Measurements from ENCODE around the gene ZNF799.
A peak's percentile ranks its signal among the peaks of the same experiment; 100 is the strongest.
"Not testable (repeated sequence)": the region's sequence is repeated elsewhere in the genome, so short reads cannot be mapped to it uniquely, and the experiment has no call there.

ZNF799 gene

GRCh38 chr19:12400633-12401502, at the start of gene ZNF799:
Gene ZNF799, minus strand, starts transcription at chr19:12401271. Its CDS starts 201 bp downstream, at chr19:12401070.
- DNase-seq (ENCODE audit: low spot score), result peak; percentile 73

GRCh38 chr19:12450844-12451243, 49.8 kb upstream of the ZNF799 start:
- DNase-seq (ENCODE audit: low spot score), result no peak

- no peak for DNase-seq (ENCODE audit: low spot score)
These were observed 47.7 kb upstream of the ZNF799 start for GRCh38 chr19:12448808-12449207.

- DNase-seq (ENCODE audit: low spot score), result peak; percentile 76
These were observed 39.7 kb upstream of the ZNF799 start, which contains the start of gene ZNF443 for GRCh38 chr19:12440541-12441316. Gene ZNF443, minus strand, starts transcription at chr19:12441021. Its CDS starts 107 bp downstream, at chr19:12440914.

GRCh38 chr19:12439686-12440540, 38.8 kb upstream of the ZNF799 start:
- not testable (repeated sequence) for DNase-seq (ENCODE audit: low spot score)

GRCh38 chr19:12430726-12431299, 29.7 kb upstream of the ZNF799 start:
- DNase-seq (ENCODE audit: low spot score), result not testable (repeated sequence)

- no peak for DNase-seq (ENCODE audit: low spot score)
These were observed 24.8 kb upstream of the ZNF799 start for GRCh38 chr19:12425888-12426274.

- no peak for DNase-seq (ENCODE audit: low spot score)
These were observed 24.3 kb upstream of the ZNF799 start for GRCh38 chr19:12425236-12425887.

- not testable (repeated sequence) for DNase-seq (ENCODE audit: low spot score)
These were observed 16.2 kb upstream of the ZNF799 start for GRCh38 chr19:12417273-12417672.

GRCh38 chr19:12411893-12412292, 10.8 kb upstream of the ZNF799 start:
- DNase-seq (ENCODE audit: low spot score), result no peak

- not testable (repeated sequence) for DNase-seq (ENCODE audit: low spot score)
These were observed 1.0 kb downstream of the ZNF799 start for GRCh38 chr19:12399901-12400632.

- not testable (repeated sequence) for DNase-seq (ENCODE audit: low spot score)
These were observed 9.9 kb downstream of the ZNF799 start for GRCh38 chr19:12391148-12391547.

- not testable (repeated sequence) for DNase-seq (ENCODE audit: low spot score)
These were observed 14.7 kb downstream of the ZNF799 start for GRCh38 chr19:12386365-12386764.

GRCh38 chr19:12380444-12380737, 20.7 kb downstream of the ZNF799 start:
- DNase-seq (ENCODE audit: low spot score), result no peak

GRCh38 chr19:12379732-12380443, 21.2 kb downstream of the ZNF799 start:
- DNase-seq (ENCODE audit: low spot score), result no peak

GRCh38 chr19:12374026-12374425, 27.0 kb downstream of the ZNF799 start:
- no peak for DNase-seq (ENCODE audit: low spot score)

GRCh38 chr19:12365236-12366162, 35.6 kb downstream of the ZNF799 start, which contains the start of gene ZNF442:
Gene ZNF442, minus strand, starts transcription at chr19:12365683. Its CDS starts 2,052 bp downstream, at chr19:12363631.
- peak; percentile 97 for DNase-seq (ENCODE audit: low spot score)

GRCh38 chr19:12364391-12365235, 36.5 kb downstream of the ZNF799 start:
- DNase-seq (ENCODE audit: low spot score), result peak; percentile 27
